ENCODE measurements around the gene PCDHB10.
"Not testable (repeated sequence)": the region's sequence is repeated elsewhere in the genome, so short reads cannot be mapped to it uniquely, and the experiment has no call there.

Gene PCDHB10

DNA sequence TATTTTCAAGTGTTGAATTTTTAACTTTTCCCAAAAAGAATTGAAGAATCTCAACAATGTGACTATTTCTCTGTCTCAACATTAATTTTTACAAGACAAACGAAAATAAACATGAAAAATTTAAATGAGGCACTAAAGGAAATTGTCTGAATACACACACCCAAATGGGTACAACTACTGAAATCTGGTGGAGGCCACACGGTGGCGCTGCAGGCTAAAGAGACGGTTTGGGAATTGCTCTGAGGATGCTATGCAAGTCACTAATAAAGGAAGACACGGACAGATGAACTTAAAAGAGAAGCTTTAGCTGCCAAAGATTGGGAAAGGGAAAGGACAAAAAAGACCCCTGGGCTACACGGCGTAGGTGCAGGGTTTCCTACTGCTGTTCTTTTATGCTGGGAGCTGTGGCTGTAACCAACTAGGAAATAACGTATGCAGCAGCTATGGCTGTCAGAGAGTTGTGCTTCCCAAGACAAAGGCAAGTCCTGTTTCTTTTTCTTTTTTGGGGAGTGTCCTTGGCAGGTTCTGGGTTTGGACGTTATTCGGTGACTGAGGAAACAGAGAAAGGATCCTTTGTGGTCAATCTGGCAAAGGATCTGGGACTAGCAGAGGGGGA is at the start of gene PCDHB10:
PCDHB10 (plus strand) TSS at position 244 of the 616 bp plus-strand sequence; CDS start at position 444, 200 bp downstream.
- DNase-seq, result no peak

- DNase-seq, result no peak
Observed at GRCh38 chr5:141149812-141150211, 42.3 kb upstream of the PCDHB10 start, which contains the start of gene PCDHB6. PCDHB6 (plus strand) TSS chr5:141150057; CDS start chr5:141150258, 201 bp downstream.

GRCh38 chr5:141150224-141150992 is 41.7 kb upstream of the PCDHB10 start:
- no peak for DNase-seq

DNA sequence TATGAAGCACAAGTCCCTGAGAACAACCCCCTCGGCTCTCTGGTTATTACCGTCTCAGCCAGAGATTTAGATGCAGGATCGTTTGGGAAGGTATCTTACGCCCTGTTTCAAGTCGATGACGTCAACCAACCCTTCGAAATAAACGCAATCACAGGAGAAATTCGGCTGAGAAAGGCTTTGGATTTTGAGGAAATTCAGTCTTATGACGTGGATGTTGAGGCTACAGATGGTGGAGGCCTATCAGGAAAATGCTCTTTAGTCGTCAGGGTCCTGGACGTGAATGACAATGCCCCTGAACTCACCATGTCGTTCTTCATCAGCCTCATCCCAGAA is 41.2 kb upstream of the PCDHB10 start:
- DNase-seq, result no peak

GRCh38 chr5:141151632-141152031 is 40.5 kb upstream of the PCDHB10 start:
- DNase-seq, result not testable (repeated sequence)

DNA sequence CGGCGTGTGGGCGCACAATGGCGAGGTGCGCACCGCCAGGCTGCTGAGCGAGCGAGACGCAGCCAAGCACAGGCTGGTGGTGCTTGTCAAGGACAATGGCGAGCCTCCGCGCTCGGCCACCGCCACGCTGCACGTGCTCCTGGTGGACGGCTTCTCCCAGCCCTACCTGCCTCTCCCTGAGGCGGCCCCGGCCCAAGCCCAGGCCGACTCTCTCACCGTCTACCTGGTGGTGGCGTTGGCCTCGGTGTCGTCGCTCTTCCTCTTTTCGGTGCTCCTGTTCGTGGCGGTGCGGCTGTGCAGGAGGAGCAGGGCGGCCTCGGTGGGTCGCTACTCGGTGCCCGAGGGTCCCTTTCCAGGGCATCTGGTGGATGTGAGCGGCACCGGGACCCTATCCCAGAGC is 40.1 kb upstream of the PCDHB10 start:
- DNase-seq, result not testable (repeated sequence)

DNA sequence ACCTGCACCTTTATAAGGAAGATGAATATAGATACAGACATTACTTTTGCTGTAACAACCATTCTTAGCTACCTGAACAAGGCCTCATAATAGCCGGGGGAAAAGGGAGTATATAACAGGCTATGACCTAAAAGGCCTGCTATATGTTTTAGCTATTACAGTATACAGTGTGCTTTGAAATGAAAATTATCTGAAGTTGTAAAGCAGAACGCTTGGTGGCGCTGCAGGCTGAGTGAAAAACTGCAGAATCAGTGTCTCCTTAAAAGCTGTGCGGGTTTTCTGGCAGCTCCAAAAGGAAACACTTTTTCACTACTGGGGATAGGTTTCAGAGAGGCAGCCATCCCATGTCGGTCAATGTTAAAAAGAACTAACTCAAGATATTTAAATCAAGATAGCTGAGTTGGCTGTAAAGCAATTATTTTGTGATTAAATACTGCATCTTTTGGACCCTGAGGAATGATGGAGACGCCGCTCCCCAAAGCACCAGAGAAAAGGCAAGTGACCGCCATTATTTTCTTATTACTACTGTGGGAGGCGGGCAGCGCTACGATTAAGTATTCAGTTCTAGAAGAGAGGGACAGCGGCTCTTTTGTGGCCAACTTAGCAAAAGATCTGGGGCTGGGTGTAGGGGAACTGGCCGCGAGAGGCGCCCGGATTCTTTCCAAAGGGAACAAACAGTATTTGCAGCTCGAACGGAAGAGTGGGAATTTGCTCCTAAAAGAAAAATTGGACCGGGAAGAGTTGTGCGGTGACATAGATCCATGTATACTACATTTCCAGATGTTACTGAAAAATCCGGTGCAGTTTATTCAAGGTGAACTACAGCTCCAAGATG is 36.4 kb upstream of the PCDHB10 start:
- no peak for DNase-seq

DNA sequence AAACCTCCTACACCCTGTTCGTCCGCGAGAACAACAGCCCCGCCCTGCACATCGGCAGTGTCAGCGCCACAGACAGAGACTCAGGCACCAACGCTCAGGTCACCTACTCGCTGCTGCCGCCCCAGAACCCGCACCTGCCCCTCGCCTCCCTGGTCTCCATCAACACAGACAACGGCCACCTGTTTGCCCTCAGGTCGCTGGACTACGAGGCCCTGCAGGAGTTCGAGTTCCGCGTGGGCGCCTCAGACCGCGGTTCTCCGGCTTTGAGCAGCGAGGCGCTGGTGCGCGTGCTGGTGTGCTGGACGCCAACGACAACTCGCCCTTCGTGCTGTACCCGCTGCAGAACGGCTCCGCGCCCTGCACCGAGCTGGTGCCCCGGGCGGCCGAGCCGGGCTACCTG is 34.8 kb upstream of the PCDHB10 start:
- DNase-seq, result not testable (repeated sequence)

- not testable (repeated sequence) for DNase-seq
Observed at GRCh38 chr5:141157901-141158300, 34.3 kb upstream of the PCDHB10 start.

- DNase-seq, result no peak
Observed at GRCh38 chr5:141172381-141173204, 19.6 kb upstream of the PCDHB10 start, which contains the start of gene PCDHB7. PCDHB7 (plus strand) TSS chr5:141172644; CDS start chr5:141172836, 192 bp downstream.

GRCh38 chr5:141174291-141175104 is 17.7 kb upstream of the PCDHB10 start:
- not testable (repeated sequence) for DNase-seq

DNA sequence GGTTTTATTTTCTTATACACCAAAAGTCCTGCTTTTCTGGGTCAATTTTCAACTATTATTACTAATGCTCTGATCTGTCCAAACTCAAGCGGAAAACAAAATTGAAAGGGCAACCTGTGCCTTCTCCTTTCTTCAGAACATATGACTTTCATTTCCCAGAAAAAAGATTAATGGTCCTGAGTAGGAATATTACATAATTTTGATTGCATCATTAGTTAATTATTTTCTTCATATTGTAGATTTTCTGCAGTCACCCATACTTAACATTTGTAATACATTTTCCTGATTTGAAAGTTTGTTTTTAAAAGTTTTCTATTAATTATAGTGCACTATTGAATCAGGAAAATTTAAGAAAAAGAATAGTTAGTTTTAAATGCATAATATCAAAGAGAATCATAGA is 16.2 kb upstream of the PCDHB10 start:
- no peak for DNase-seq

DNA sequence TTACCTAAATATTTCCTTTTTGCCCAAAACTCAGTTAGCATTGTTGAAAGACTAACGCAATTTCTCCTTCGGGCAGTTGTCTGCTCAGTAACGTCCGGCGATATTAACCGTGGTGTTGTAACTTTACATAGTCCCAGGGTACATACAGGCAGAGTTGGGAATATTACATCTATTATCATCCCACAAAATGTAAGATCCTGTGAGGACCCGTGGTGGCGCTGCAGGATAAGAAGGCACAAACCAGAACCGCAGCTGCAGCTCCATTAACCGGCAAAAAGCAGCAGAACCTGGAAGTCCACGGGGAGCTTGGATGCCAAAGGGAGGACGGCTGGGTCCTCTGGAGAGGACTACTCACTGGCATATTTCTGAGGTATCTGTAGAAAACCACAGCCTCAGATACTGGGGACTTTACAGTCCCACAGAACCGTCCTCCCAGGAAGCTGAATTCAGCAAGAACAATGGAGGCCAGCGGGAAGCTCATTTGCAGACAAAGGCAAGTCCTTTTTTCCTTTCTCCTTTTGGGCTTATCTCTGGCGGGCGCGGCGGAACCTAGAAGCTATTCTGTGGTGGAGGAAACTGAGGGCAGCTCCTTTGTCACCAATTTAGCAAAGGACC is 14.5 kb upstream of the PCDHB10 start, which contains the start of gene PCDHB8:
PCDHB8 (plus strand) TSS at position 214 of the 615 bp plus-strand sequence; CDS start at position 459, 245 bp downstream.
- DNase-seq, result not testable (repeated sequence)

DNA sequence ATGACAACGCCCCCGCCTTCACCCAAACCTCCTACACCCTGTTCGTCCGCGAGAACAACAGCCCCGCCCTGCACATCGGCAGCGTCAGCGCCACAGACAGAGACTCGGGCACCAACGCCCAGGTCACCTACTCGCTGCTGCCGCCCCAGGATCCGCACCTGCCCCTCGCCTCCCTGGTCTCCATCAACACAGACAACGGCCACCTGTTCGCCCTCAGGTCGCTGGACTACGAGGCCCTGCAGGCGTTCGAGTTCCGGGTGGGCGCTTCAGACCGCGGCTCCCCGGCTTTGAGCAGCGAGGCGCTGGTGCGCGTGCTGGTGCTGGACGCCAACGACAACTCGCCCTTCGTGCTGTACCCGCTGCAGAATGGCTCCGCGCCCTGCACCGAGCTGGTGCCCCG is 12.8 kb upstream of the PCDHB10 start:
- not testable (repeated sequence) for DNase-seq

DNA sequence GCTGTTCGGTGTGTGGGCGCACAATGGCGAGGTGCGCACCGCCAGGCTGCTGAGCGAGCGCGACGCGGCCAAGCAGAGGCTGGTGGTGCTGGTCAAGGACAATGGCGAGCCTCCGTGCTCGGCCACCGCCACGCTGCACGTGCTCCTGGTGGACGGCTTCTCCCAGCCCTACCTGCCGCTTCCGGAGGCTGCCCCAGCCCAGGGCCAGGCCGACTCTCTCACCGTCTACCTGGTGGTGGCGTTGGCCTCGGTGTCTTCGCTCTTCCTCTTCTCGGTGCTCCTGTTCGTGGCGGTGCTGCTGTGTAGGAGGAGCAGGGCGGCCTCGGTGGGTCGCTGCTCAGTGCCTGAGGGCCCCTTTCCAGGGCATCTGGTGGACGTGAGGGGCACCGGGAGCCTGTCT is 12.3 kb upstream of the PCDHB10 start:
- DNase-seq, result not testable (repeated sequence)

- DNase-seq, result no peak
Observed at GRCh38 chr5:141180313-141180712, 11.8 kb upstream of the PCDHB10 start.

- DNase-seq, result no peak
Observed at GRCh38 chr5:141182248-141182647, 9.9 kb upstream of the PCDHB10 start, which contains the start of gene PCDHB16. PCDHB16 (plus strand) TSS chr5:141182387; CDS start chr5:141182560, 173 bp downstream.

- not testable (repeated sequence) for DNase-seq
Observed at GRCh38 chr5:141184117-141184855, 7.9 kb upstream of the PCDHB10 start.

DNA sequence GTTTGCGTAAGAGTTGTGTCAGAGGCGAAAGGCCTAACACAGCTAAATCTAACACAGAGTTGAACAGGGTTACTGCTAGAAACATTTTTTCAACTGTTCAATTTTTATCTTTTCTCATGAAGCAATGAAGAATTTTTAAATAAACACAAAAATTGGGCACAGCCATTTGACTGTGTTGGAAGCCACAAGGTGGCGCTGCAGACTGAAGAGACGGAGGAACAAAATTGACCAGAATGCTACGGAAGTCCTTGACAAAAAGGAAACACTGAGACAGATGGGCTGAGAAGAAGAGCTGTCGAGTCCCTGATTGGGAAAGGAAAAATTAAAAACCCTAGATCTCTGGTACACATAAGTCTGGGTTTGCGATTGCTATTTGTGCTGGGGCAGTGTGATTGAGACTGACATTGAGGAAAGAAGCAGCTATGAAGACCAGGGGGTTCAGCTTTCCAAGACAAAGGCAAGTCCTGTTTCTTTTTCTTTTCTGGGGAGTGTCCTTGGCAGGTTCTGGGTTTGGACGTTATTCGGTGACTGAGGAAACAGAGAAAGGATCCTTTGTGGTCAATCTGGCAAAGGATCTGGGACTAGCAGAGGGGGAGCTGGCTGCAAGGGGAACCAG is 5.1 kb upstream of the PCDHB10 start, which contains the start of gene PCDHB9:
PCDHB9 (plus strand) TSS at position 265 of the 616 bp plus-strand sequence; CDS start at position 423, 158 bp downstream.
- no peak for DNase-seq
